ENCODE measurements around the gene SLC22A8.
"Not testable (repeated sequence)": the region's sequence is repeated elsewhere in the genome, so short reads cannot be mapped to it uniquely, and the experiment has no call there.

SLC22A8 gene

GRCh38 chr11:62985041-62985750, 30.4 kb downstream of the SLC22A8 start:
- DNase-seq (ENCODE audit: low spot score), result no peak

GRCh38 chr11:62984451-62984991, 31.1 kb downstream of the SLC22A8 start, which contains the start of gene SLC22A6:
TSS of gene SLC22A6 (minus strand) at chr11:62984967. CDS start at chr11:62984690, 277 bp downstream.
- DNase-seq (ENCODE audit: low spot score), result no peak

- no peak for DNase-seq (ENCODE audit: low spot score)
These were observed 32.0 kb downstream of the SLC22A8 start for GRCh38 chr11:62983536-62984199.

- no peak for DNase-seq (ENCODE audit: low spot score)
These were observed 33.9 kb downstream of the SLC22A8 start for GRCh38 chr11:62981743-62982142.

- no peak for DNase-seq (ENCODE audit: low spot score)
These were observed 35.4 kb downstream of the SLC22A8 start for GRCh38 chr11:62980133-62980760.

- DNase-seq (ENCODE audit: low spot score), result no peak
These were observed 39.5 kb downstream of the SLC22A8 start for GRCh38 chr11:62976109-62976508.

- DNase-seq (ENCODE audit: low spot score), result no peak
These were observed 40.7 kb downstream of the SLC22A8 start for GRCh38 chr11:62974848-62975522.

GRCh38 chr11:62965574-62965973, 50.1 kb downstream of the SLC22A8 start:
- no peak for DNase-seq (ENCODE audit: low spot score)

GRCh38 chr11:62962391-62962790, 53.2 kb downstream of the SLC22A8 start:
- no peak for DNase-seq (ENCODE audit: low spot score)

GRCh38 chr11:62961017-62961570, 54.5 kb downstream of the SLC22A8 start:
- DNase-seq (ENCODE audit: low spot score), result no peak

GRCh38 chr11:62959422-62959980, 56.1 kb downstream of the SLC22A8 start:
- no peak for DNase-seq (ENCODE audit: low spot score)

GRCh38 chr11:62958547-62959421, 56.9 kb downstream of the SLC22A8 start:
- peak; percentile 34 for DNase-seq (ENCODE audit: low spot score)

- no peak for DNase-seq (ENCODE audit: low spot score)
These were observed 58.5 kb downstream of the SLC22A8 start for GRCh38 chr11:62957147-62957546.

- no peak for DNase-seq (ENCODE audit: low spot score)
These were observed 61.2 kb downstream of the SLC22A8 start for GRCh38 chr11:62954478-62954877.

GRCh38 chr11:62953811-62954210, 61.8 kb downstream of the SLC22A8 start:
- no peak for DNase-seq (ENCODE audit: low spot score)

- DNase-seq (ENCODE audit: low spot score), result no peak
These were observed 66.8 kb downstream of the SLC22A8 start for GRCh38 chr11:62948765-62949320.

GRCh38 chr11:62945538-62945937, 70.1 kb downstream of the SLC22A8 start:
- not testable (repeated sequence) for DNase-seq (ENCODE audit: low spot score)
